Measurements from ENCODE around the gene RFC2. TPM values are rescaled to one million over a fixed set of nuclear protein-coding genes. Genes with fewer than 3 reads are reported as not detected.

RFC2 gene
- 26.7 TPM for total RNA-seq

DNA sequence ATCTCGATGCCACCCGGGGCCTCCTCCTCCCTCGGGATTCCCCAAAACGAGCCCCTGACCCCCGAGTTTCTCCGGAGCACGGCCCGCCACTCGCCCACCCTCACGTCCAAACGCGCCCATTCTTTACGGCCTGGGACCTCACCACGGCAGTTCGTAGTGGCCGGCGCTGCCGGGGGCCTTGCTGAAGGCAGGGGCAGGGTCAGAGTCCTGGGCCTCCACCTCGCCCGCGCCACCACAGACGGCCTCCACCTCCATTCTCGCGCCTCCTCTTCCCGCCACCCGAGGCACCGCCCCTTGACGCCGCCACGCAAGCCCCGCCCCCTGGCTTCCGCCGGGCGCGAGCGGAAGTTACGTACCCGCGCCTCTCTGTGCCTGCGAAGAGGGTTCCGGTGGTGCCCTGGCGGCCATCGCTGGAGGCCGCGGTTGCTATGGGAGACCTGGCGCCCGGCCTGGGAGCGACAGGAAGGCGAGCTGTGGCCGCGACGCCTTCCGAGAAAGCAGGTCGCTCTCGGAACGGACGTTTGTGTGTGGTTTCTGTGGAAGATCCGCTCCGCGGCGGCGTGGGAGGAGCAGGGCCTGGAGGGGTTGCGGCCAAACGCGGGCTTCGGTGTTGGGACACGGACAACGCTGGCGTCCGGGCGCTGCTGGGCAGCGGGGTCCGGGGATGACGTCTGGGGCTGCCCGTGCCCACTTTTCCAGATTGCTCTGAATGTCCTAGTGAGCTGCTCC is at the start of gene RFC2:
RFC2 (minus strand) TSS at position 271 of the 729 bp plus-strand sequence; CDS start at position 255, 16 bp downstream.

GRCh38 chr7:74289018-74289658 is 34.9 kb upstream of the RFC2 start, which contains the start of gene CLIP2:
TSS of gene CLIP2 (plus strand) at chr7:74289407. CDS start at chr7:74317547, 28,140 bp downstream.

Small RNAs within 50 kb of the gene (small RNA-seq; reads per million reads assigned to genes)
- gene MIR590 (ENCODE audit: low replicate concordance): 0.60 reads per million, percentile 69 among the genes with 10 or more reads in this experiment

Other genes with a start within 250 kb of the RFC2 start
- 108 TPM for gene ELN, start 226.2 kb downstream of the RFC2 start, total RNA-seq
- gene LIMK1, start 170.6 kb downstream of the RFC2 start, total RNA-seq: 16.5 TPM
- 227 TPM for gene EIF4H, start 80.0 kb downstream of the RFC2 start, total RNA-seq
- gene LAT2, start 44.4 kb downstream of the RFC2 start, total RNA-seq: 6.9 TPM
- 43.7 TPM for gene CLIP2, start 35.0 kb upstream of the RFC2 start, total RNA-seq
- gene GTF2IRD1, start 199.5 kb upstream of the RFC2 start, total RNA-seq: 39.9 TPM